GOT3 (cell line): ENCODE data around the gene ANP32E.

Experiments used
- DNase-seq: peaks from one replicate; lab custom pipeline; 2025; ENCODE audit warnings: mixed read lengths; lab: John Stamatoyannopoulos, UW

The ANP32E gene

DNA sequence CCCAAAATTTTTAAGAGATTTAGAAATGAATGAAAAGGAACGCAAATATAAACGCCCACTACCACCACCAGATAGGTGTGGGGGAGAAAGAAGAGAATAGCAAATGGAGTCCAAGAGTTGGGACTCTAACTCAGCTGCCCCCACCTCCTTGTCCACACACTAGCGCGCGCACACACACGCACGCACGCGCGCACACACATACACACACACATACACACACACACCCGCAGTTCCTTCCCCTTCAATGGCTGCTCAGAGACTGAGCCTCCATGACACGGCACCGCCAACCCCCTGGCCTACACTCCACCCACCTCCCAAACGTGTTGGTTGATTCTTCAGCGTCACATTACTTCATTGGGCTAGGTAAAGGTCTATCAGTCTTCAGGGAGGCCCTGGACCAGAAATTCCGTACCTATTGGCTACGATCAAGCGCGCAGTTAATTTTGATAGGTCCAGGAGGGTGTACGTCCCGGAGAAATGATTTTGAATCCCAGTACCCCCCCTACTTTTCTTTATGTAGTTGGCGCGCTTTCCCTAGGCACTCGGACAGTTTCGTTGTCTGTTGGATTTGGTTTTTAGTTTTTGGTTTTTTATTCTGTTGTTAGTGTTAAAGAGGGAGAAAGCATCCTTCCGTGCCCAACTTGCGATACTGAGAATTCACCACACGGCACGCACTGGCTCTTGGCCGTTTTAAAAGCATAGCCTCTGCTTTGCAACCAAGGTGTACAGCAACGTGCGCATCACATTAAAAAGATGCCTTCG, at the start of gene ANP32E:
ANP32E (minus strand) TSS at position 261 of the 762 bp plus-strand sequence. CDS start 326 bp downstream, outside the sequence.
- DNase-seq: peak; percentile 83

DNA sequence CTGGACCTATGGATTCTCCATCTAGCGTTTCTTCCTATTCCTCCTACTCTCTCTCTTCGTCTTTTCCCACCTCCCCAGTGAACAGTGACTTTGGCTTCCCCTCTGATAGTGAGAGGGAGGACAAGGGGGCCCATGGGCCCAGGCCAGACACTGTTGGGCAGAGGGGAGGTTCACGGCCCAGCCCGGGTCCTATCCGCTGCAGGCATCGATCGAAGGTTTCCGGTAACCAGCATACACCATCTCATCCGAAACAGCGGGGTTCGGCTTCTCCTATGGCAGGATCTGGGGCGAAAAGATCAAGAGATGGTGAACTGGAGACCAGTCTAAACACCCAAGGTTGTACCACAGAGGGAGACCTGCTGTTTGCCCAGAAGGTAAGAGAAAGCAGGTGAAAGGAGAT, 47.3 kb upstream of the ANP32E start:
- no peak for DNase-seq

GRCh38 chr1:150282558-150282958, 46.6 kb upstream of the ANP32E start:
- no peak for DNase-seq

GRCh38 chr1:150281758-150282557, 46.0 kb upstream of the ANP32E start, which contains the start of gene CIART:
CIART (plus strand) TSS chr1:150282554; CDS start chr1:150283268, 714 bp downstream.
- peak; percentile 50 for DNase-seq

DNA sequence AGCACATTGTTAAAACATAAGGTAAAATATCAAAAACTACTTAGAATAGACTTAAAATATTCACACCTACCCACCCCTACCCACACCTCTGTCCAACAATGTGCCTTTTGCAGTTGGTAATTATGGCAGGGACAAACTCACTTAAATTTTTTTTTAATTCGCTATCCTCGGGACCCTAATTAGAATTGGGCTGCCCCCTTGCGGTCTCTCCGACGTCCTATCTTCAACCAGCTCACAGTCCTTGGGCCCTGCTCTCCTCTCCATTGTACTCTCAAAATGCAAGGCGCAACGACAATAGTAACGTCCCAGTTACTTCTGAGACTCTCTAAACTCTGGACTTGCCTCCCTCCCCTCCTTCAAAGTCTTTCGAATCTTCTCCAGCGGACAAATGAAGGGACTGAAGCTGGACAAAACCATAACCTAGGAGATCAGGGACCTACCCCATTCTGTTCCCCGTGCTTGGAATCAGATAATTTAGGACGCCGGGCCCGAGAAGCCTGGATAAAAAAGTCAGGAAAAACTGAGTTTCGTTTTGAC, 45.4 kb upstream of the ANP32E start:
- DNase-seq: no peak

- DNase-seq: no peak
Measured at GRCh38 chr1:150280138-150280707, 44.3 kb upstream of the ANP32E start.

- DNase-seq: no peak
Measured at GRCh38 chr1:150273311-150273710, 37.4 kb upstream of the ANP32E start.

DNA sequence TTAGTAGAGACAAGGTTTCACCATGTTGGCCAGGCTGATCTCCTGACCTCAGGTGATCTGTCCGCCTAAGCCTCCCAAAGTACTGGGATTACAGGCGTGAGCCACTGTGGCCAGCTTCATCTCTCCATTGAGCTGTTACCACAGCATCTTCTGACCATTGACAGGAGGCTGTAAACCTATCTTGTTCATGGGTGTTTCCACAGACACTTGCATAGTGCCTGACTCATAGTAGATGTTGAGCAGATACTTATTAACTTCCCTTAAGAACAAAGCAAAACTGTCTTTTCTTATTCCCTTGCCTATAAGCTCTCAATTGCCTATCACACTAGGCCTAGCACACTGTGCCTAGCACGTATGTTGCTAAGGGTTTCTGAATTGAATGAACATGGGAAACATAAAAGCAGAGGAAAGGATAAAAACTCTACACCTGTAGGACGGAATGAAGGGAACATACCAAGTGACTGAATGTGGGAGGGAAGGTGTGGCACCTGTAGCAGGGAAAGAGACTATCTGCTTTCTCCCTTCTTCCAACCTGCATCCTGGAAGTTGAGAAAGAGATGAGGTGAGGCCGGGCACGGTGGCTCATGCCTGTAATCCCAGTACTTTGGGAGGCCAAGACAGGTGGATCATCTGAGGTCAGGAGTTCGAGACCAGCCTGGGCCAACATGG, 35.5 kb upstream of the ANP32E start:
- DNase-seq: no peak

GRCh38 chr1:150269451-150269850, 33.5 kb upstream of the ANP32E start:
- DNase-seq: no peak

GRCh38 chr1:150268705-150269403, 32.9 kb upstream of the ANP32E start, which contains the start of gene APH1A:
APH1A (minus strand) TSS chr1:150269016; CDS start chr1:150268810, 206 bp downstream.
- peak; percentile 62 for DNase-seq

DNA sequence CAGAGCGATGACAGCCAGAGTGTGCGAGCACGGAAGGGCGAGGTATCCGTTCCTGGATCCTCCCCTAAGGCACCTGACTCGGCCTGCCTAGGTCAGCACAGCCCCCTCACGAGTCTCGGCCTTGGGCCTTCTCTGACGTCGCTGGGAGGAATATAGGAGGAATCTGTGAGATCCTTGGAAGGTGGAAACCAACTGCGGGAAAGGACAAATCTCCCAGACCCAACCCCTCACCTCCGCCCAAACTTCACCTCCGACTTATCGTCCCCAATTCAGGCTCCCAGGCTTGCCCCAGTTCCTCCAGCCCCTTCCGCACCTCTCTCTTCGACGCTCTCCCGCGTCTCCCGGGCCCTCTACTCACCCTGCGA, 32.4 kb upstream of the ANP32E start:
- no peak for DNase-seq

DNA sequence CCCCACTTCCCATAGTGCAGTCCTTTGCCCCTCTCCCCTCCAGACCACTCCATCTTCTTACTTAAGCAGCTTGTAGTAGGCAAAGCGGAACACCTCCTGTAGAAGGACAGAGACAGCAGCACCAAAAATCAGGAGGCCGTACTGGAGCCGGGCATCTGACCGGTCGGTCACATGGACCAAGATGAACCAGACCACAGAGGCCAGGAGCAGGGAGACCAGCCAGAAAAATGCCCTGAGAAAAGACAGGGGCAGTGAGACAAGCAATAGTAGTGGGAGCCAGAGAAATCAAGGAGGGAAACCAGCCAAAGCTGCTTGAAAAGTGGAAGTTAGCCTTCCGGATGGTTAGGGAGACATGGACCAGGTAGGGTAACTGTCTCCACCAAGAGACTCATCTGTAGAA, 32.0 kb upstream of the ANP32E start:
- DNase-seq: no peak

DNA sequence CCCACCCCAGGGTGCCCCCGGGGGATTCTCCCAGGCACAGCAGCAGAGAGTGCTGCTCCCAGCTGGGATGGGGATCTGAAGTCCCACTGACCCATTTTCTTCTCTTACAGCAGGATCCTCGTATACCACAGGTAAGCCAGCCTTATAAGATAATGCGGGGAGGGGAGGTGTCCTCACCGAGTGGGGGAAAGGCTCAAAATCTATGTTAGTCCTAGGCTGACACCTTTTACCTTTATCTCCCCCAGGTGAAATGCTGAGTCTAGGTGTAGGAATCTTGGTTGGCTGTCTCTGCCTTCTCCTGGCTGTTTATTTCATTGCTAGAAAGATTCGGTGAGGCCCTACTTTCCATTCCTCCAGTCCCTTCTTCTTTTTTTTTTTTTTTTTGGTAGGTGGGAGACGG, 27.6 kb upstream of the ANP32E start:
- no peak for DNase-seq

GRCh38 chr1:150262388-150263320, 26.7 kb upstream of the ANP32E start:
- no peak for DNase-seq

DNA sequence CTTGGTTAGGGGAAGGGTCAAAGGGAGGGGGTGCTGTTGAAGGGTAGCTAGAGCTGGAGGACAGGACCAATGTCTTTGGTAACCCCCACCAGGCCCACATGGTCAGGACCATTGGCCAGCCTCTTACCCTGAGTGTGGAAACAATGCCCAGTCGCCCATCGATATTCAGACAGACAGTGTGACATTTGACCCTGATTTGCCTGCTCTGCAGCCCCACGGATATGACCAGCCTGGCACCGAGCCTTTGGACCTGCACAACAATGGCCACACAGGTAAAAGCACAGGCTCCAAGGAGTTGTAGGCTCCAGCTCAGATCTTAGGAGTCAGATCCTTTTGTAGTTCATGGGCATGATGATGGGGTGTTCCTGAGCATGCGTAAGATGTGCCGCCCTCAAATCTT, 25.5 kb upstream of the ANP32E start:
- DNase-seq: no peak

GRCh38 chr1:150259758-150260669, 24.1 kb upstream of the ANP32E start:
- DNase-seq: no peak

DNA sequence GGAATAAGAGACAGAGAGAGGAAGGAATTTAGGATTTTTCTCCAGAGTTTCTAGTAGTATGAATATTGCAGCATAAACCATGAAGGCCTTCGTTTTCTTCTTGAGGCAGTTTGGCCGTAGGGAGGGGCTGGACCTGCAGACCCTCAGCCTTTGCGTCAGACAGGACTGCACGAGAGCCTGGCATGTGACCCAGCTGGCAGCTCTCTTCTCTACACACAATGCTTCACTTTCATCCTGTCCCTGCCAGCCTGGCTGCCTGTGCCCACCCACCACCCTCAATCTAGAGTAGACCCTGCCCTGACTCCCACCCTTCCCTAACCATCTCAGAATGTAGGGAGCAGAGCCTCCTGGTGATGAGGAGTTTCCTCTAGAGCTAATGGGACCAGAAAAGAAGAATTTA, 23.3 kb upstream of the ANP32E start:
- no peak for DNase-seq

DNA sequence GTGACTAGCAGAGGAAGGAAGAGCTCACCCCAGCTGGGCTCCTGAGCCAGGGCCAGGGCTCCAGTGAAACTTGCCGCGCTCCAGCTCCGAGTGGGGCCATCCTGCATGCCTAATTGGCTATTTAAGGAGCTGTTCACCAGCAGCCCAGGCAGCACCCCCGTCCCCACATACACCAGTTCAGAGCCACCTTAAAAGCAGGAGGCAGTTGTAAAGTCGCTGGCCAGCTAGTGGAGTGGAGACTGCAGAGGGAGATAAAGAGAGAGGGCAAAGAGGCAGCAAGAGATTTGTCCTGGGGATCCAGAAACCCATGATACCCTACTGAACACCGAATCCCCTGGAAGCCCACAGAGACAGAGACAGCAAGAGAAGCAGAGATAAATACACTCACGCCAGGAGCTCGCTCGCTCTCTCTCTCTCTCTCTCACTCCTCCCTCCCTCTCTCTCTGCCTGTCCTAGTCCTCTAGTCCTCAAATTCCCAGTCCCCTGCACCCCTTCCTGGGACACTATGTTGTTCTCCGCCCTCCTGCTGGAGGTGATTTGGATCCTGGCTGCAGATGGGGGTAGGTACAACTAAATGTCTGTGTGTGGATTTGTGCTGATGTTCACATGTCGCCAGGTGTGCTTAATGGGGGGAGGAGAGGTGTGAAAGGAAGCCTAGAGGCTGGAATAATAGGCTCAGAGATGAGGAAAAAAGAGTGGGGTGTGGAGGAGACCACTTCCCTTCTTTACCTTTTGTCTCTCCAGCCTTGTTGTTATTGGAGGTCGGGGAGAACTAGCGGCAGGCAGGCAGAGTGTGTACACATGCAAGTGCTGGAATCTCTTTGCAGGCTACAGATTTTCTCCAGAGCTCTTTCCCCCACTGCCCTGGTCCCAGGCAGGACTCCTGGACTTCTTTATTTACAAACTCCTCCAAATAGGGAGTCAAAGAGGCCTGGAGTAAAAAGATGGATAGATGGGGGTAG, 22.0 kb upstream of the ANP32E start, which contains the start of gene CA14:
CA14 (plus strand) TSS at position 151 of the 962 bp plus-strand sequence; CDS start at position 506, 355 bp downstream.
- no peak for DNase-seq
